T47D (cell line): ENCODE results near the gene FGGY.

Source experiments
- DNase-seq, 2 experiments: peaks; one replicate each; pipeline versions ENCODE4 v3.0.0 to v3.0.0-alpha.2; 2011 to 2012; ENCODE audit warnings: low read depth in 1 of 2, low spot score in 1 of 2
- JUND ChIP-seq: IDR thresholded peaks from 2 replicates; pipeline ENCODE4 v1.6.1; 2012; ENCODE audit warnings: low read depth
- in situ Hi-C: cut with HindIII; loops from 2 replicates; pipeline ENCODE4 v1.10.0; 2016; ENCODE audit warnings: low sequenced_read_pairs, low pct_unique_long_range_greater_than_20kb

The FGGY gene

DNA sequence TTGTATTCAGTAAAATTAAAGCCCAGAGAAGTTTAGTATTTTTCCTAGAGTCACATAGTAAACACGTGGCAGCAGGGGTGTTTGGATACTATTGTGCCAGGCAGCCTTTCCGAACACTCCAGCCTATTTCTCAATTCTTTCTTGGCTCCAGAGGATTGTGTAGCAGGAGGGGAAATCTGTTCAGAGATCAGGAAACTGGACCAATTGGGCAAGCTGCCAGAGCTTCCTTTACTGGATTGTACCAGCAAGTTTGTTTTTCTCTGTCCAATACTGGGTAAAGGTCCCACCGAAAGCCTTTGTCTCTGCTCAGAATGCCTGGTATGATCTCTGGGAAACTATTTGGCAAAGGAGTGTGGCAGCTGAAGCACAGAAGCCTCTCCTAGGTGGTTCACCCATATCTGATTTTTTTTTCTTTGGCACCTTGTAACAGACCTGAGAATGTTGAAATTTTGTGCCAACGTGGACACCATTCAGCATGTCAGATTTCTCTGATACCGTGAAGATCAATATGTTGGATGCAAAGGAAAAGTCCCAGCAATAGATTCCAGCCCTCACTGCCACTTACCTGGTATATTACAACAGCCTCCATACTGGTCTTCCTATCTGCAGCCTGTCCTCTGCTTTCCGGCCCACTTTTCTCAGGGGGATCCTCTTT lies 126.2 kb downstream of the FGGY start:
- no peak for TF ChIP-seq JUND
- peak in 1 of 2 experiments; percentile 63 for DNase-seq
- in situ Hi-C loops, result no loop called here

DNA sequence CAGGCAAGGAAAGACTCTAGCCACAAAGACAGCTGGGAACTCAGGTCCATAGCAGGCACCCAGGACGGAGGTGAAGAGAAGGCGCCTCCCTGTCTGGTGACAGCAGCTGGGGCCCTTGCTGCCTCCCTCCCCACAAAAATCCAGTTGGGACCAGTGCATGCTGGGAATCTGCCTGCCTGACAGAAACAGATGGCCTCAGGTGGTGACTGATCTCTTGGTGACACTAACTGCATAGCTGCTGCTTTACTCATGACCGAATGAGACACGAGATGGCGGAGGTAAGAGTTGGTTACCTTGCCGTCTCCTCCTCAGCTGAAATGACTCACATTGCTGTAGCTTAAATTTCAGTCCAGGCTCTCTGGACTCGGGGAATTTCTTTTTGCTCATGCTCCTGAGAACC lies 130.3 kb downstream of the FGGY start:
- in situ Hi-C loops, result no loop called here
- DNase-seq, result peak in 1 of 2 experiments; percentile 46
- no peak for TF ChIP-seq JUND

DNA sequence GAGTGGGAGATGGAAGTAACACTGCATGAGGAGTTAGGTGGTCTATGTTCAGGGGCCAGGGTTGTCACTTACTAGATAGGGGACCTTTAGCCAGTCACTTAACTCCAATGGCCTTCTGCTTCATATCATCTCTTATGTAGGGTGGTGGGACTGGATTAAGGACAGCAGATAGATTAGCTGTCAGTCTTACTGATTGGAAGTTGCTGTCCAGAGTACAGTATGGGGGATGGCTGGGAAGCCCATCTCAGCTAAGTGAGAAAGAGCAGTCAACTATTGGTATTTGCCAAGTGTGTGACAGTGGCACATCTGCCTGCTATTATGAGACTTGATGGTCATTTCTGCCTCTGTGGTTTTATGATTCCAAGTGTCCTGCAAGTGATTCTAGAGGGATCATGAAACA lies 130.9 kb downstream of the FGGY start:
- DNase-seq, result no peak
- in situ Hi-C loops, result no loop called here
- no peak for TF ChIP-seq JUND

GRCh38 chr1:59428828-59429227 lies 131.9 kb downstream of the FGGY start:
- in situ Hi-C loops, result no loop called here
- DNase-seq, result no peak
- no peak for TF ChIP-seq JUND

DNA sequence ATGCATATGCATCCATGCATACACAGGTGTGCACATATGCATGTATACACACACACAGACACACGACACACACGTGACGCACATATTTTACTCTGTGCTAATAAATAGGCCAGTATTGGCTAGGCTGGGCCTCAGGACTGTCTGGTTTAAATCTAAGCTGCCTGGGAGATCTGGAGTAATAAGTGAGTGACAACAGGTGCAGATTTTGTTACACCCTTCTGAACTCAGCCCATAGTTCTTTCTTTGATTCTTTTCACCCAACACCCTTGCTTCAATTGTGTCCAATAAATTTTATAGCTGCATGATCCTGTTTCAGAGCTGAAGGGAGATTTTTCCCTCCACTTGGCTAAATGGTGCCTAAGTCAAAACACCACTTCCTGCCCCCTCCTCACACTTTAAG lies 132.8 kb downstream of the FGGY start:
- TF ChIP-seq JUND, result no peak
- no peak for DNase-seq
- in situ Hi-C loops, result no loop called here

DNA sequence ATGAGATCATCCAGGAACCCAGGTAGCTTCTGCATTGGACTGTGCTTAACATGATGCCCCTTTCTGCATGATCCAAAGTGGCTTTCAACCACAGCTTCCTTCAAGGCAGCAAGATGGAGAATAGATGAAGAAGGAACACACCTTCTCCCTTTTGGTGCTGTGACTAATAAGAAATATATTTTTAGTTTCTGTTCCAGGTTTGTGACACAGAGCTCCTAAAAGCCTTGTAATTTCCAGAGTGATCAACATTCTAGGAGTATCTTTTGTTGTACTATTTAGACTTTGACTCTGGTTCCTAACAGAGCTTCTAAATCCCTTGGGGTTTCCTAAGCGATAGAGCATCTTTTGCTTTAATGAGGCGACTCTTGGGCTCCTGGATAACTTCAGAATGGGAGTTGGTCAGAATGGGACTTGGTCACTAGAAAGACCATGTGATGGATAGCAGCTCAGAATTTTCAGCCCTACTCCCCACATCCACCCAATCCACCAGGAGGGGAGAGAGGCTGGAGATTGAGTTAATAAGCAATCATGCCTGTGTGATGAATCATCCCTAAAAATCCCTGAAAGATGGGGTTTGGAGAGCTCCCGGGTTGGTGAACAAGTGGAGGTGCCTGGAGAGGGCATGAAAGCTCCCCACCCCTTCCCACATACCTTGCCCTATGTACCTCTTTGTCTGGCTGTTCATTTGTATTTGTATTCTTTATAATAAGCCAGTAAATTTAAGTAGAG lies 134.8 kb downstream of the FGGY start:
- in situ Hi-C loops, result no loop called here
- no peak for TF ChIP-seq JUND
- no peak for DNase-seq

DNA sequence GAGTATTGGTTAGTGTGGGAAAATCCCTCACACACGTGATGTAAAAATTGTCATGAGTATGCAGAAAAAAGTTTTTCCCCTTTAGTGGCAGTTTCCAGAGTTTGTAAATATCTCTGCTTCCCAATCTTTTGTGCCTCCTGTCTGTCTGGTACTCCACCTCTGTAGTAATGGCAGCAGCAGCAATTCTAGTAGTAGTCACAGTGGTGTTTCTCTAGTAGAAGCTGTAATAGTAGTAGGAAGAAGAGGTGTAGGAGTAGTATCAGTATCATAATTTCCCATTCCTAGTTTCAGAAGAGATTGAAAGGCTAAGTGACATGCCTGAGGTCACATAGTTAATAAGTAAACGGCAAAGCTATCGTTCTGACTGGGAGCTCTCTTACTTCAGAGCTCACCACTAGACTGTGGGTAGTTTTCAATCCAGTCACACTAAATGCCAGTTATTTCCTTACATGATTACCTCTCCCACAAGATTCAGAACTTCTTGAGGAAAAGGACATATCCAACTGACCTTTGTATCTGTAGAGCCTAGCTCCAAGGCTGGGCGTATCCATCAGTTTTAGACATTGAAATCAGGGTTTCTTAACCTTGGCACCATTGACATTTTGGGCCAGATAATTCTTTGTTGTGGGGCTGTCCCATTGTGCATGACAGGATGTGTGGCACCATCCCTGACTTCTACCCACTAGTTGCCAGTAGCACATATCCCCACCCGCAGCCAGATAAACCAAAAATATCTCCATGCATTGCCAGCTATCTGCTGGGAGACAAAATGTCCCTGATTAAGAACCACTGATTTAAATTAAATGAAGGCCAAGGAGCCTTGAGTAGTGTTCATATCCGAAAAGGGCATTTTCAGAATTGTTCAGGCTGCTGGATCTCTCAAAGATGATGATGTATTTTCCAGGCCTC lies 135.9 kb downstream of the FGGY start:
- in situ Hi-C loops, result no loop called here
- TF ChIP-seq JUND, result no peak
- DNase-seq, result no peak

- in situ Hi-C loops, result no loop called here
- TF ChIP-seq JUND, result no peak
- DNase-seq, result no peak
Observed at GRCh38 chr1:59433440-59433813, 136.5 kb downstream of the FGGY start.

GRCh38 chr1:59434336-59434735 lies 137.4 kb downstream of the FGGY start:
- TF ChIP-seq JUND, result no peak
- in situ Hi-C loops, result no loop called here
- no peak for DNase-seq

DNA sequence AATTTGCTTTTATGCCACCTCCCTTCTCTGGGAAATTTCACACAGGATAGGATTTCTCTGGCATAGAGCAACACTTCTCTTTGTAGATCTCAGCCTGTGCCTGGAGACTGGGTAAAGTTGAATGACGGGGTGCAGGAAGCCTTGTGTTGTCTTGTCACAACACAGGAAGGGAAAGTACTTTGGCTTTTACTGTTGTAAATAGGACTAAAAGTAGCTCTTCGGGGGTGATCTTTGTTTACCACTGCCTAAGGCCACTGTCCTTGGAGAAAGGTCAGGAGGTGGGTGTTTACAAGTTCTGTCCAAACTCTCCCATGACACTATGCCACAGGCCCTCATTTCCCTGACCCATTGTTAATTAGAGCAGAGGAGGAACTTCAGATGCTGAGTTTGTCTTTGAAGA lies 139.7 kb downstream of the FGGY start:
- no peak for DNase-seq
- in situ Hi-C loops, result no loop called here
- no peak for TF ChIP-seq JUND

- TF ChIP-seq JUND, result no peak
- in situ Hi-C loops, result no loop called here
- DNase-seq, result no peak
Observed at GRCh38 chr1:59438058-59438560, 141.2 kb downstream of the FGGY start.

DNA sequence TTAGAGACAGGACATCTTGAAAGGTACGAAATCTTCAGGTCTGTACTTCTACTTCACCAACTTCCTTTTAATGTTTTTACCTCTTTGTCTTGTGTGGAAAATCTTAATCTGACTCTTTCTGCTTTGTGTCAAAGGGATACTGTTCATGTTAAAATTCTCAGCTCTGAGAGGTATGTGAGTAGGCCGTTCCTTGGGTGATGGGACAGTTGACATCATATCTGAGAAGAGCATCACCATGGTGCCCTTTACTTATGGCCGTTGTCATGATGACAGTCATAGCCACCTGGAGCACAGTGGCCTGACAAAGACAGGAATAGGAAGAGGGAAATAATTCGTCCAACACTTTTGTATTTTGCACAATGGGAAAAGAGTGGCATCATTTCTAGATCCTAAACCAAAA lies 145.6 kb downstream of the FGGY start:
- no peak for TF ChIP-seq JUND
- DNase-seq, result no peak
- in situ Hi-C loops, result no loop called here

- TF ChIP-seq JUND, result no peak
- DNase-seq, result no peak
- in situ Hi-C loops, result no loop called here
Observed at GRCh38 chr1:59443310-59443709, 146.4 kb downstream of the FGGY start.
